ENCODE data around the gene AGPAT2. TPM values are rescaled to one million over a fixed set of nuclear protein-coding genes. Genes with fewer than 3 reads are reported as not detected.

AGPAT2 gene
- total RNA-seq, 1 experiment from 2014 or later, result 40.4 TPM

DNA sequence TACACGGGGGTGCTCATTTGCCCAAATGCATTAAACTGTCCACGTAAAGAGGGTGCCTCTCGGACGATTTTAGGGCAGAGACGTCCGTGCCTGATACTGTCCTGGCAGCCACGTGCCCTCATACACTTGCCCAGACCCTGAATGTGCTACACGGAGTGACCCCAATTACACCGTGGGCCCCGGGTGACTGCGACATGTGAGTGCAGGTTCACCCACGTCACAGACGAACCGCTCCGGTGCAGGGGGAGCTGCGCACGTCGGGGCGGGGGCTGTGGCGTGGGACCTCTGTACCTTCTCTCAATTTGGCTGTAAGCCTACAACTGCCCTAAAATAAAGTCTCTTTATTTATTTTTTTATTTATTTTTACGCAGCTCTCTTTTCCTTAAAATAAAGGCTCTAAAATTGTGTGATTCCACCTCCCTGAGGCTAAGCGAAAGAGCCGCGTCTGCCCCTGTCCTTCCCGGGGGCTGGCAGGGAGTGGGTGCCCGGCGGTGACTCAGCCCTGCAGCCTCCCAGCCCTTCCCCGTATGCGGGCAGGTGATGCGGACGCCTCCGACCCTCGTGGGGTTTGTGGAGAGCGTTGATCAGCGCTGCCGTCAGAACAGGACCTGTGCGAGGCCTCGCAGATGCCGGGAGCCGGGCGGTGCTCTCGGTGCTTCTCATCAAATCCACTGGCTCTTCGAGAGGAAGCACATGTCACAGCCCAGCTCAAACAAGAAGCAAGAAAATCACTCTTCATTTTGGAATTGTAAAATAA, 33.8 kb downstream of the AGPAT2 start:
- H3K27me3 Mint-ChIP-seq (ENCODE audit: unreplicated experiment), result peaks cover 14% of the 10 kb centered on the region
- H3K4me3 Mint-ChIP-seq (ENCODE audit: low read depth, unreplicated experiment), result no peak overlapping the region
- no peak for DNase-seq
- no peaks in the 10 kb centered on the region for H3K4me1 Mint-ChIP-seq (ENCODE audit: low read depth, unreplicated experiment)
- H3K36me3 Mint-ChIP-seq (ENCODE audit: insufficient read depth, unreplicated experiment), result no peaks in the 10 kb centered on the region
- intact Hi-C loops (cut with micrococcal nuclease; ENCODE audit: unreplicated experiment), result no loop called here
- BruUV-seq (replicated peaks), result no TSS peak
- H3K9me3 Mint-ChIP-seq (ENCODE audit: low read depth, unreplicated experiment), result no peaks in the 10 kb centered on the region
- CTCF ChIA-PET, result no interaction called here
- no peak for TF ChIP-seq CTCF (IDR thresholded peaks at IDR 0.05; ENCODE audit: unreplicated experiment)
- no peak overlapping the region for H3K27ac Mint-ChIP-seq (ENCODE audit: unreplicated experiment)

DNA sequence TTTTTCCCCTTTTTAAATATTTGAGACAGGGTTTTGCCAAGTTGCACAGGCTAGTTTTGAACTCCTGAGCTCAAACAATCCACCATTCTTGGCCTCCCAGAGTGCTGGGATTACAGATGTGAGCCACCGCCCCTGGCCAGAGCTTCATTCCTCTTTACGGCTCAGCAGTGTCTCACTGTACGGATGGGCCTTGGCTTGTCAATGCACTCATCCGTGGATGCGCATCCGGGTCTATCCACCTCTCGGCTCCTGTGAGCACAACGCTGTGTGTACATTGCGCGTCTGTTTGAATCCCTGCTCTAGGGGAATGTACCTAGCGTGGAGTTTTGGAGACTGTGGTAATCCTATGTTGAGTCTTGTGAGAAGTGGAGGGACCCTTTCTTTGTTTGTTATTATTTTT, 35.4 kb downstream of the AGPAT2 start:
- DNase-seq, result no peak
- BruUV-seq (replicated peaks), result no TSS peak
- no peaks in the 10 kb centered on the region for H3K4me1 Mint-ChIP-seq (ENCODE audit: low read depth, unreplicated experiment)
- H3K27ac Mint-ChIP-seq (ENCODE audit: unreplicated experiment), result no peak overlapping the region
- no peak for TF ChIP-seq CTCF (IDR thresholded peaks at IDR 0.05; ENCODE audit: unreplicated experiment)
- H3K27me3 Mint-ChIP-seq (ENCODE audit: unreplicated experiment), result no peaks in the 10 kb centered on the region
- intact Hi-C loops (cut with micrococcal nuclease; ENCODE audit: unreplicated experiment), result no loop called here
- no peaks in the 10 kb centered on the region for H3K36me3 Mint-ChIP-seq (ENCODE audit: insufficient read depth, unreplicated experiment)
- CTCF ChIA-PET, result interaction anchor here (0.7 kb wide), 1 partner anchor 462 kb away, joined by 4 read pairs; no protein-coding TSS in a partner anchor
- H3K4me3 Mint-ChIP-seq (ENCODE audit: low read depth, unreplicated experiment), result no peak overlapping the region
- no peaks in the 10 kb centered on the region for H3K9me3 Mint-ChIP-seq (ENCODE audit: low read depth, unreplicated experiment)

- Mint-ChIP-seq H3K4me1 (ENCODE audit: low read depth, unreplicated experiment) (no peaks in the 10 kb centered on the region), H3K36me3 (ENCODE audit: insufficient read depth, unreplicated experiment) (no peaks in the 10 kb centered on the region), H3K27me3 (ENCODE audit: unreplicated experiment) (no peaks in the 10 kb centered on the region), H3K4me3 (ENCODE audit: low read depth, unreplicated experiment) (no peak overlapping the region), H3K27ac (ENCODE audit: unreplicated experiment) (no peak overlapping the region), H3K9me3 (ENCODE audit: low read depth, unreplicated experiment) (no peaks in the 10 kb centered on the region)
- no TSS peak for BruUV-seq (replicated peaks)
- TF ChIP-seq CTCF (IDR thresholded peaks at IDR 0.05; ENCODE audit: unreplicated experiment), result no peak
- DNase-seq, result no peak
- intact Hi-C loops (cut with micrococcal nuclease; ENCODE audit: unreplicated experiment), result no loop called here
- CTCF ChIA-PET, result no interaction called here
Observed at GRCh38 chr9:136650648-136651047, 36.6 kb downstream of the AGPAT2 start.

- CTCF ChIA-PET, result no interaction called here
Observed at GRCh38 chr9:136650021-136650420, 37.2 kb downstream of the AGPAT2 start.

More at GRCh38 chr9:136650021-136650420, 37.2 kb downstream of the AGPAT2 start:
- intact Hi-C loops (cut with micrococcal nuclease; ENCODE audit: unreplicated experiment), result no loop called here
- no peaks in the 10 kb centered on the region for H3K36me3 Mint-ChIP-seq (ENCODE audit: insufficient read depth, unreplicated experiment)
- H3K27me3 Mint-ChIP-seq (ENCODE audit: unreplicated experiment), result no peaks in the 10 kb centered on the region
- H3K9me3 Mint-ChIP-seq (ENCODE audit: low read depth, unreplicated experiment), result no peaks in the 10 kb centered on the region
- no peak overlapping the region for H3K27ac Mint-ChIP-seq (ENCODE audit: unreplicated experiment)
- no peaks in the 10 kb centered on the region for H3K4me1 Mint-ChIP-seq (ENCODE audit: low read depth, unreplicated experiment)
- no peak for TF ChIP-seq CTCF (IDR thresholded peaks at IDR 0.05; ENCODE audit: unreplicated experiment)
- no peak overlapping the region for H3K4me3 Mint-ChIP-seq (ENCODE audit: low read depth, unreplicated experiment)
- DNase-seq, result no peak
- no TSS peak for BruUV-seq (replicated peaks)

Data from Calu3 (cell line).